Ammon's horn (tissue), 1 donor: ENCODE data around the gene PIM3.
A peak's percentile ranks its signal among the peaks of the same experiment; 100 is the strongest.
"Not testable (repeated sequence)": the region's sequence is repeated elsewhere in the genome, so short reads cannot be mapped to it uniquely, and the experiment has no call there.

ENCODE experiments used
- DNase-seq: peaks from one replicate; pipeline ENCODE4 v3.0.0-alpha.2; 2016; ENCODE audit warnings: low spot score

Gene PIM3

GRCh38 chr22:49966774-49967705 is 6.5 kb downstream of the PIM3 start:
- DNase-seq: peak; percentile 32

GRCh38 chr22:49967706-49968208 is 7.2 kb downstream of the PIM3 start:
- peak; percentile 78 for DNase-seq

- DNase-seq: peak; percentile 10
These were observed 7.8 kb downstream of the PIM3 start for GRCh38 chr22:49968313-49968830.

- DNase-seq: peak; percentile 3
These were observed 8.5 kb downstream of the PIM3 start for GRCh38 chr22:49968831-49969661.

- peak; percentile 2 for DNase-seq
These were observed 9.4 kb downstream of the PIM3 start for GRCh38 chr22:49969751-49970527.

GRCh38 chr22:49970528-49971231 is 10.1 kb downstream of the PIM3 start:
- DNase-seq: peak; percentile 96

- peak; percentile 59 for DNase-seq
These were observed 10.9 kb downstream of the PIM3 start for GRCh38 chr22:49971232-49972162.

- DNase-seq: peak; percentile 1
These were observed 11.8 kb downstream of the PIM3 start for GRCh38 chr22:49972163-49973017.

GRCh38 chr22:49973018-49973961 is 12.7 kb downstream of the PIM3 start:
- no peak for DNase-seq

- no peak for DNase-seq
These were observed 15.2 kb downstream of the PIM3 start for GRCh38 chr22:49975543-49976389.

GRCh38 chr22:49976439-49977175 is 16.0 kb downstream of the PIM3 start:
- peak; percentile 1 for DNase-seq

- no peak for DNase-seq
These were observed 17.0 kb downstream of the PIM3 start for GRCh38 chr22:49977578-49977977.

- peak; percentile 32 for DNase-seq
These were observed 19.2 kb downstream of the PIM3 start for GRCh38 chr22:49979587-49980264.

GRCh38 chr22:49981799-49982198 is 21.2 kb downstream of the PIM3 start:
- DNase-seq: not testable (repeated sequence)
